Measurements from ENCODE around the gene RAB14. TPM values are rescaled to one million over a fixed set of nuclear protein-coding genes. Genes with fewer than 3 reads are reported as not detected.

The RAB14 gene
- total RNA-seq, 1 donor from 2014 or later: 35.9 TPM

GRCh38 chr9:121185178-121185745, 16.4 kb downstream of the RAB14 start:
- Mint-ChIP-seq H3K4me3 (no peak overlapping the region), H3K4me1 (peaks cover 16% of the 10 kb centered on the region), H3K9me3 (no peaks in the 10 kb centered on the region), H3K27ac (no peak overlapping the region), H3K36me3 (peaks cover 32% of the 10 kb centered on the region), H3K27me3 (ENCODE audit: insufficient read depth, low read depth) (no peaks in the 10 kb centered on the region)
- Histone ChIP-seq H3K27ac (no peak overlapping the region), H3K36me3 (peaks cover 6% of the 10 kb centered on the region), H3K27me3 (no peaks in the 10 kb centered on the region), H3K4me1 (peaks cover 12% of the 10 kb centered on the region), H3K9ac (no peak overlapping the region), H3K79me2 (ENCODE audit: low read depth) (peaks cover 39% of the 10 kb centered on the region), H3K9me3 (ENCODE audit: low read depth) (no peaks in the 10 kb centered on the region), H3F3A (ENCODE audit: low read depth) (peaks cover 9% of the 10 kb centered on the region), H3K4me2 (no peak overlapping the region), H3K4me3 (no peak overlapping the region), H4K20me1 (ENCODE audit: low read depth) (peaks cover 41% of the 10 kb centered on the region), H2AFZ (replicated peaks) (no peak overlapping the region)
- TF ChIP-seq EZH2phosphoT487 (IDR thresholded peaks at IDR 0.05) (no peak), EZH2 (IDR thresholded peaks at IDR 0.05) (no peak)
- TF ChIP-seq, protein P1, sequence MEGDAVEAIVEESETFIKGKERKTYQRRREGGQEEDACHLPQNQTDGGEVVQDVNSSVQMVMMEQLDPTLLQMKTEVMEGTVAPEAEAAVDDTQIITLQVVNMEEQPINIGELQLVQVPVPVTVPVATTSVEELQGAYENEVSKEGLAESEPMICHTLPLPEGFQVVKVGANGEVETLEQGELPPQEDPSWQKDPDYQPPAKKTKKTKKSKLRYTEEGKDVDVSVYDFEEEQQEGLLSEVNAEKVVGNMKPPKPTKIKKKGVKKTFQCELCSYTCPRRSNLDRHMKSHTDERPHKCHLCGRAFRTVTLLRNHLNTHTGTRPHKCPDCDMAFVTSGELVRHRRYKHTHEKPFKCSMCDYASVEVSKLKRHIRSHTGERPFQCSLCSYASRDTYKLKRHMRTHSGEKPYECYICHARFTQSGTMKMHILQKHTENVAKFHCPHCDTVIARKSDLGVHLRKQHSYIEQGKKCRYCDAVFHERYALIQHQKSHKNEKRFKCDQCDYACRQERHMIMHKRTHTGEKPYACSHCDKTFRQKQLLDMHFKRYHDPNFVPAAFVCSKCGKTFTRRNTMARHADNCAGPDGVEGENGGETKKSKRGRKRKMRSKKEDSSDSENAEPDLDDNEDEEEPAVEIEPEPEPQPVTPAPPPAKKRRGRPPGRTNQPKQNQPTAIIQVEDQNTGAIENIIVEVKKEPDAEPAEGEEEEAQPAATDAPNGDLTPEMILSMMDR (IDR thresholded peaks at IDR 0.05): no peak
- DNase-seq (ENCODE audit: low spot score): no peak

GRCh38 chr9:121184463-121184862, 17.2 kb downstream of the RAB14 start:
- Histone ChIP-seq H4K20me1 (ENCODE audit: low read depth) (peaks cover 38% of the 10 kb centered on the region), H3K4me2 (no peak overlapping the region), H2AFZ (replicated peaks) (no peak overlapping the region), H3F3A (ENCODE audit: low read depth) (peaks cover 9% of the 10 kb centered on the region), H3K9me3 (ENCODE audit: low read depth) (no peaks in the 10 kb centered on the region), H3K9ac (no peak overlapping the region), H3K79me2 (ENCODE audit: low read depth) (peaks cover 31% of the 10 kb centered on the region), H3K27ac (no peak overlapping the region), H3K27me3 (no peaks in the 10 kb centered on the region), H3K36me3 (peaks cover 6% of the 10 kb centered on the region), H3K4me1 (peaks cover 15% of the 10 kb centered on the region), H3K4me3 (no peak overlapping the region)
- H3K36me3 Mint-ChIP-seq: peaks cover 32% of the 10 kb centered on the region
- no peak overlapping the region for H3K27ac Mint-ChIP-seq
- peaks cover 16% of the 10 kb centered on the region for H3K4me1 Mint-ChIP-seq
- TF ChIP-seq, protein P1 (IDR thresholded peaks at IDR 0.05): no peak
- TF ChIP-seq EZH2phosphoT487 (IDR thresholded peaks at IDR 0.05) (no peak), EZH2 (IDR thresholded peaks at IDR 0.05) (no peak)
- no peak overlapping the region for H3K4me3 Mint-ChIP-seq
- DNase-seq (ENCODE audit: low spot score): no peak
- no peaks in the 10 kb centered on the region for H3K27me3 Mint-ChIP-seq (ENCODE audit: insufficient read depth, low read depth)
- H3K9me3 Mint-ChIP-seq: no peaks in the 10 kb centered on the region

DNA sequence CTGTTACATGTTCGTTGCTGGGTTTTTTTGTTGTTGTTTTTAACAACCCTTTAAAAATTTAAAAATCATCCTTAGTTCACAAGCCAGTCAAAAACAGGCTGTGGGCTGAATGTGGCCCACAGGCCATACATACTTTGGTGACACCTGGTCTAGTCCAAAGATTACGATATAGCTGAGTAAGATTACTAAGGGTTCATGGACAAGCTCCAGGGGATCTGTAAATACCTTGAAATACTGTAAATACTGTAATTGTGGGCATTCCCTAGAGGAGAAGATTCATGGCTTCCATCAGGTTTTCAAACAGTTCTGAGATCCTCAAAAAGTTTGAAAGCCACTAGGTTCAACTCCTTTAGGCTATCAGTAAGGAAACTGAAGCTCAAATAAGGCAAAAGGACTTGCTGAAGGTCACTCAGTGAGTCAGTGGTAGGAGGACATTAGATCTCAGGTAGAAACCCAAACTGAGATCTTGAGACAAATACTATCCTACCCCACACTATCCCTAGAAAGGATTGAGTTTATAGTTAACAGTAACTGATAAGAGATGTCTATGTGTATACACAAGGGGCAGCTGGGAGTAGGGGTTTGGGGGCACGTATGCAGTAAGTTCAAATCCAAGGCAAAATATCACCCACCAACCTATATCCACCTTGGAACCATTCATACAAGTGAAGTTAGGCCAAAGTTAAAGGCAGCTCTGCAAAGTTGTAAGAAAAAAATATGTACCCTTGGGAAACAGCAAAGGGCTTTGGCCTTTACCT, 17.8 kb downstream of the RAB14 start:
- H2AFZ ChIP-seq (replicated peaks): no peak overlapping the region

More for the DNA sequence above, 17.8 kb downstream of the RAB14 start:
- Histone ChIP-seq H3K4me1 (peaks cover 15% of the 10 kb centered on the region), H3K27ac (no peak overlapping the region), H3K9ac (no peak overlapping the region), H3K79me2 (ENCODE audit: low read depth) (peaks cover 25% of the 10 kb centered on the region), H3K9me3 (ENCODE audit: low read depth) (no peaks in the 10 kb centered on the region), H3K27me3 (no peaks in the 10 kb centered on the region), H3K4me3 (no peak overlapping the region), H3K36me3 (peaks cover 6% of the 10 kb centered on the region), H3K4me2 (no peak overlapping the region), H4K20me1 (ENCODE audit: low read depth) (peaks cover 38% of the 10 kb centered on the region), H3F3A (ENCODE audit: low read depth) (peaks cover 9% of the 10 kb centered on the region)
- Mint-ChIP-seq H3K27me3 (ENCODE audit: insufficient read depth, low read depth) (no peaks in the 10 kb centered on the region), H3K9me3 (no peaks in the 10 kb centered on the region), H3K36me3 (peaks cover 32% of the 10 kb centered on the region), H3K4me1 (peaks cover 16% of the 10 kb centered on the region), H3K4me3 (no peak overlapping the region), H3K27ac (no peak overlapping the region)
- TF ChIP-seq, protein P1 (IDR thresholded peaks at IDR 0.05): no peak
- TF ChIP-seq EZH2phosphoT487 (IDR thresholded peaks at IDR 0.05) (no peak), EZH2 (IDR thresholded peaks at IDR 0.05) (no peak)
- DNase-seq (ENCODE audit: low spot score): no peak

Measured in neural progenitor cell (in vitro differentiated cells).